CD4-positive, alpha-beta T cell treated with Interleukin-6 at 100 ng/mL for 8 hours (primary cell): ENCODE data around the gene HMX1.

Experiments used
- DNase-seq: peaks from one replicate; pipeline ENCODE4 v3.0.0-alpha.2; 2020; ENCODE audit warnings: mixed read lengths, low spot score

HMX1 gene

DNA sequence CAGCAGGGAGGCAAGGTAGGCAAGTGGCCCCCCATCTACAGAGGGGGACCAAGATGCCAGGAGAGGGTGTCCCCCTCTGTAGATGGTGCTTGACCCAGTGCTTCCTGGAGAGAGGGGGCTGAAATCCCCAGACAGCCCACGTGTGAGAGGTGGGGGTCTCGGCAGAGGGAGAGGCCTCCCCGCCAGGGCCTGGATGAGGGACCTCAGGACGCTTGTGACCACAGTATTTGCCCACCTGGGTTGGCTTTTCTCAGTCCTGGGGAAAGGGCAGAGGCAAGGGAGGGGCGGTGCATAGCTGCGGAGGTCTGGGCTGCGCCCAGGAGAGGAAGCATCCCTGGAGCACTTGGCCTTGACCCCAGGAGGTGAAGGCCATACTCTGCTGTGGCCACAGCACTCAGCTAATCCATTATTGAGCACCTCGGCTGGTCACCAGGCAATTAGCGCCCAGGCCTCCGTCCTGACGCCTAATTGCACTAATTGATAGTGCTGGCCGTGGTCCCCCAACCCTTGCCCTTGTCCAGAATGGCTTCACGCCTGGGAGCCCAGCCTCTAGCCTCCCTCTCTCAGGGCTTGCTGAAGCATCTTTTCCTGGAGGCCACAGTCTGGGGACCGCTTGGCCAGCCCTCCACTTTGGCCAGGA lies 30.7 kb downstream of the HMX1 start:
- no peak for DNase-seq

- DNase-seq = no peak
Measured at GRCh38 chr4:8840006-8840793, 31.4 kb downstream of the HMX1 start.

- DNase-seq = no peak
Measured at GRCh38 chr4:8838961-8839431, 32.6 kb downstream of the HMX1 start.

DNA sequence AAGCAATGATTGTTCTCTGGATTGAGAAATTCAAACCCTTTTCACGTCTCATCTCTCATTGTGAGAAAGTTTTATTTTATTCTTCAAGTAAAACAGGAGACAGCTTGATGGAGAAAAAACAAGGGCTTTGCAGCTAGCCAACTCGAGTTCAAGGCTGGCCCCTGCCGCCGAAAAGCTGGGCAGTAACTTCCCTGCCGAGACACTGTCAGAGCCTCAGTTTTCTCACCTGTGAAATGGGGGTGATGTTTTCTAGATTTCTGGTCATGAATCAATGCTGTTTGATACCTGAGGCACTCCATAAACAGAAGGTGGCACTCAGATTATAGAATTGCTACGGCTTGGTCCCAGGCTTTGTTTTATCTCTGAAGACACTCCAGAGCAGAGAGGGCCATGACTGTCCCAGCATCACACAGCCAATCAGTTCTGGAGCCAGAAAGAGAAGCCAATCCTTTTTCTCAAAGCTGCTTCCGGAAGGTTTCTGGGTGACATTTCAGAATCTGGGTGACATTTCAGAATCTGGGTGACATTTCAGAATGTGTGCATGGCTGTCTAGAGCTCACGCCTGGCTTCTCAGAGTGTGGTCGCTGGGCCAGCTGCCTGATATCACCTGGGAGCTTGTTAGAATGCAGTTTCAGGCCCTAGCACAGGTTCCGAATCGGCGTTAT lies 33.2 kb downstream of the HMX1 start:
- DNase-seq = no peak

GRCh38 chr4:8837181-8837841 lies 34.3 kb downstream of the HMX1 start:
- no peak for DNase-seq

- no peak for DNase-seq
Measured at GRCh38 chr4:8836664-8837171, 34.9 kb downstream of the HMX1 start.

GRCh38 chr4:8835521-8836365 lies 35.9 kb downstream of the HMX1 start:
- DNase-seq = no peak

DNA sequence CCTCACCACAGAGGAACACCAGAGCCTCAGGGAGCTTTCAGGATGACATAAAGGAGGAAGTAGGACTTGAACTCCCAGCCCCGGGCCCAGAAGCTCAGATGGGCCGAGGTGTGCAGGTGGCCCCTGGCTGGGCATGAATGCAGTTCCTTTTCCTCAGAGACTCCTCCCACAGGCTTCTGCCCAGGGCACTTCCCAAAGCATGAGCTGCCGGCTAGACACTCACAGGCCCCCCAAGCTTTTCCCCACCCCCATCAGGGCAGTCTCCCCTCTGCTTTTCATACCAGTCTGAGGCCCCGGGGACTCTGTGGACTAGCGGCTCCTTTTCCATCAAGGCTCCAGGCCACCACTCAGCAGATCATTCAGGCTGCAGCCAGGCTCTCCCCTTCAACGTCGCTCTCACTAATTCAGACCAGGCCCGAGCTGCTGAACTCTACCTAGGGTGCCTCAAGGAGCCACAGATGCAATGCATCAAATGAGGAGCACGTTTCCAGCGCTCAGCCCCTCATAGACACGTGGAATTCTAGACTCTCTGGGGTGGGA lies 36.9 kb downstream of the HMX1 start:
- DNase-seq = no peak

- no peak for DNase-seq
Measured at GRCh38 chr4:8832113-8832915, 39.3 kb downstream of the HMX1 start.

DNA sequence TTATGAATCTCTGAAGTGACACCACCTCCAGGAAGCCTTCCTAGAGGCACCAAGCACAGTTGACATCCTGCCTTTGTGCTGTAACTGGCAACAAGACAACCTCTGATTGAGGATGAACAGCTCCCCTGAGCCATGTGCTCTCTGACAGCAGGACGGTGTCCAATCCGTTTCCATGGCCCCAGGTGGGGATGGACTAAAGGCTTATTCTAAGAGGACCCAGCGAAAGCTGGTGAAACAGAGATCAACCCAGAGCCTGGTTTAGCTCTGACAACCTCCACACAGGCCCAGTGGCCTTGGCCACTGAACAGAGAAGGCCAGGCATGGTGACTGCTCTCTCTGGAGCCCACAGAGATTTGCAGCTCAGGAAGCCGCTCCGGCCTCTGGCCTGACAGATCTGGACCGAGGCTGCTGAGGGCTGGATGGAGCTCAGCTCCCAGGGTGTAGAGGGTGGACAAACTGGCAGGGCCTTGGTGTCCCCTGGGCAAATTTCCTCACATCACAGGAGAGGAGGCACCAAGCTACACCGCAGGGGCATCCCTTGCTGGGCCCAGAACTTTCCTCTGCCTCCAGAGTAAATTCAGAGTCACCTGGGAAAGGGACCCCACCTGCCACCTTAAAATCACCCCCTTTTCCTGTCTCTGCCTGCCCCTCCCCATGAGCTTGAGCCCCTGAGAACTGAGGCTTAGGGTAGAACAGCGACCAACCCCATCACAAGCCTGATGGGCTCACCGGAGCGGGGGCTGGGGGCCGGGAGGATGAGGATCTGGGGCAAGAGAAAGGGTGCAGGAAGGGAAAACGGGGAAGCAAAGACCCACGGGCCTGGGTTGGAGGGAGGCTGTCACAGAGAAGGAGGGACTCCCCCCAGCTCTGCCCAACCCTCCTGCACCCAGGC lies 40.2 kb downstream of the HMX1 start:
- DNase-seq = no peak

DNA sequence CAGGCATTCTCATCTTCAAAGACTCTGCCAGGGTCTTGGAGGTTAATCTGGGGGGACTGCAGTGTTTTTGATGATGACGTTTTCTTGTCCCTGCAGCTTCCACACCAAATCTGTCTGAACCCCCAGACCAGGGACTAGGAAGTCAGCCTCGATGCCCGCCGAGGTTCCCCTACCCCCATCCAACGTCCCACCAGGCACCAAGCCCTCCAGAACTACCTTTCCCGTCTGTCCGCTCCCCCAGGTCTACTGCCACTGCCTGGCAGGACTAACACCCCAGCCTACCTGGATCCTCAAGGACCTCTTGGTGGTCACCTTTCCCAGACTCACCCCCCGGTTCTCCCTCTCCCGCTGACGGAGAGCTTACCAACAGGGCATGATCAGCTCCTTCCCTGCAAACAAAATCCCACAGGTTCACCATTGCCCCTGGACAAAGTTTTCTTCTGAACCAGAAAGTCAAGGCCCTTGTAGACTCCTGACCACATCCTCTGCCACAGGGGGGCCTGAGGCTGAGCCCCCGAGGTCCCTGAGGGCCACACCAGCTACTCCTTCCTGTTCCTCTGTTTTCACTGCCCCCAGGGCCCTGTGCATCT lies 40.9 kb downstream of the HMX1 start:
- DNase-seq = no peak

DNA sequence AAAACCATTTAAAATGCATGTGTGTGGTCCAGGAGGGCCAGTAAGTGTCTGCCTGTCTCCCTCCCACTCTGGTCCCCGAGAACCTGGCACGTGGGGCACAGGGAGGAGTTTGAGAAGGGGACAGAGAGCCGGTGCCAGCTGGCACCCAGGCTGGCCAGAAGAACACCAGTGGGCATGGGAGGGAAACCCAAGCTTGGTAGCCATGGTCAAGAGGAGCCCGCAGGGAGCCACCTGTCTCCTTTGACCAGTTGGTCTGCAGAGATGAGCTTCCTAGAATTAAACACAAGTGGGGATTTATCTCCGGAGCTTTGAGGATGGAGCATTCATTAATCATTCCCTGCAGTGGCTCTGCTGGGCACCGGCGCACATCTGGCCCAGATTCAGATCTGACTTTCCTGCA lies 41.6 kb downstream of the HMX1 start:
- no peak for DNase-seq

DNA sequence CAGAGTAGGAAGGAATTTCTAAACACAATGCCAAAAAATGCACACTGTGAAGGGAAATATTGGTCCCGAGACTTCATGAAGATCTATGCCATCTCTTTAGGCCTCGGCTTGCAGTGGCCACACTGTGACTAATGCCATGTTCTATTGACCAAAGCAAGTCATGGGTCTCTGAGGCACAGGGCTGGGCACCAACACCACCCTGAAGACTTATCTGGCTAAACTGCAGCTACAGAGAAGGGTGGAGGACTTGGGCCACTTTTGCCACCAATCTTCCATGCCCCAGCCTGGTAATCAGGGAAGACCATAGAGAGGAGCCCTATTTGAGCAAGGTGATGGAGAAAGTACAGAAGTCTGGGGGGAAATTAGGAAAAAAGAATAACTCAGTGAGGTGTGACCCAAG lies 42.1 kb downstream of the HMX1 start:
- DNase-seq = no peak

DNA sequence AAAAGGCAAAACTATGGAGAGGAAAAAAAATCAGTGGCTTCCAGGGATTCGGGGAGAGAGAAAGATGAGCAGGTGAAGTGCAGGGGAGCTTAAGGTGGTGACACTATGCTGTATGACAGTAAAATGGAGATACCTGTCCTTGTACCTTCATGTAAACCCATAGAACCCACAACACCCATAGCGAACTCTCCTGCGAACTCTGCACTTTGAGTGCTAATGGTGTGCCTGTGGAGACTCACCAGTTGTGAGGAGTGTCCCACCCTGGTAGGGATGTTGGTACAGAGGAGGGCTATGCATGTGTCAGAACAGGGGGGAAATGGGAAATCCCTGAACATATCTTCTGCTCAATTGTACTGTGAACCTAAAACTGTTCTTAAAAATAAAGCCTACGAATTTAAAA lies 42.8 kb downstream of the HMX1 start:
- DNase-seq = no peak

DNA sequence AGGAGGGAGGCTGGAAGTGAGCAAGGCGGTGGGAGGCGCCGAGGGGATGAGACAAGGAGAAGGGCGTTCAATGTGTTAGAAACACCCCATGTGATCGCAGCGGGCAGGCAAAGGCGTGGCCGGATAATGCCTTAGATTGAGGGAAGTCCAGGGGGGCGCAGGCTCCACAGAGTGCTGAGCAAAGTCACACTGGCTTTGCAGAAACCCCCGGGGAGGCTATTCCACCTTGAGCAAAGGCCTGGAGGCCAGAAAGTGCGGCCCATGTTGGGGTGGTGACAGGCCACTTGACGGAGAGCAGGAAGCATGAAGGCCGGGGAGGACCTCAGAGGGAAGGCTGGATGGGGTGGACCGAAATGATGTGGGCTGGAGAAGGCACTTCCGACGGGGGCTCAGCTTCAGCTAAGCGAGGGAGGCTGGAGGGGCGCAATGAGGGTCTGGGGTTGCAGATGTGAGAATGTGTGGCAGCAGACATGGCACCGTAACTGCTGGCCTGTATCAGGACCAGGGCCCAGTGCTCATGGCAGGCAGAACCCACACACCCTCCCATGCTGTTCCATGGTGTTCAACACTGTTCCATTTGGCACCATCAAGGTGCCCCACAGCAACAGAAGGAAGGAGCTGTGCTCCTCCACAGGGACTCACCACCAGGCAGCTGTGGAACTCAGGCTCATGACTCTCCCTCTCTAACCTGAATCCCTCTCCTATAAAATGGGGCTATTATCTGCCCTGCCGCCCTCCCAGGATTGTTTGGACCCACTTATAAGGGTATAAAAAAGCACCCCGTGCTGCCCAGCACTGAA lies 50.3 kb downstream of the HMX1 start:
- DNase-seq = no peak

DNA sequence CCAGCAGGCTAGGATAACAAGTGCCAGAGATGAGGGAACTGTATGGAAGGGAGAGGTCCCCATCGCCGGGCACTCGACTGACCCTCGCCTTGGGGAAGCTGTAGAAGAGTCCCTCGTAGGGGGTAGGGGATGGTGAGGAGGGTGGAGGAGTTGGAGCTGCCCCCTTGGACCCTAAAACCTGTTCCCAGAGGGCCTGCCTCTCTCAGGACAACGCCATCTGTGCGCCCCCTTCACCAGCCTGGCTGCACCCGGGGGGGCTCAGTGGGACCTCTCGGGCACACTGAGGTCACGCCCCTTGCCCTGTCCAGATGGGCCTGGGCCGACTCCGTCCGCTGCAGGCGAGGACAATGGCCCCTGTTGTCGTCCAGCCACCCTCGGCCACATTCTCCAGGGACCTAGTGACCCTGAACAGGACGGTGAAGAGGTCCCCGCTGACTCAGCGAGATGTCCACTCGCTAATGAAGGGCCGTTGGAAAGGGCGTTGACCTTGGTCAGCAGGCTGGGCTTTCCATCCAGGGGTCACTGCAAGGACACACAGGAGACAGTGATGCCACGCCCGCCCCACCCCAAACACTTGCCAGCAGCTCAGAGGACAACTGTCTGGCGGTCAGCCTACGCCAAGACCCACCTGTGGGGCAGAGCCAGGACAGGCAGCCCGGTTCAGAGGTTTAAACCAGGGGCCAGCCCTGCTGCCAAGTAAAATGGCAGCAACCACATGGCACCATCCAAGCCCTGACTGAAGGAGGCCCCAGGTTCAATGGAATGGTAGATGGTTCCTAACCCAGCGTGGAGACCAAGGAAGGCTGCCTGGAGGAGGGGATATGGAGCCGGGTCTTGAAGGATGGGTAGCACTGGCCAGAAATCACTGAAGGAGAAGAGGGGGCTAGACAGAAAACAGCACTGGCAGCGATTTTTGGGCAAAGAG lies 51.2 kb downstream of the HMX1 start:
- DNase-seq = no peak
